HL-60 (cell line): ENCODE data around the gene MDN1.

Experiments
- DNase-seq, 2 experiments: peaks; one replicate each; pipeline ENCODE4 v3.0.0-alpha.2; 2010 to 2020; ENCODE audit warnings: low read depth in 1 of 2, low spot score in 1 of 2
- H3K27ac ChIP-seq: fragments of 250-450 bp; sonication (Bioruptor Pico); replicated peaks from 2 replicates; pipeline ENCODE4 v1.5.1; 2020; ENCODE audit warnings: mild to moderate bottlenecking, moderate library complexity
- H3K27me3 ChIP-seq: fragments of 250-450 bp; sonication (Bioruptor Pico); 2 replicates; pipeline ENCODE4 v1.5.1; 2021; ENCODE audit warnings: mild to moderate bottlenecking, moderate library complexity; ENCODE audit not compliant: insufficient read depth, poor library complexity, severe bottlenecking
- H3K4me3 ChIP-seq: replicated peaks from 2 replicates; pipeline ENCODE4 v1.5.1; 2011; ENCODE audit warnings: mild to moderate bottlenecking, control low read depth, low read length; ENCODE audit not compliant: insufficient read depth
- GABPA ChIP-seq: IDR thresholded peaks from 2 replicates; pipeline ENCODE4 v1.6.1; 2012; ENCODE audit warnings: low read depth
- POLR2AphosphoS5 ChIP-seq: IDR thresholded peaks from 2 replicates; pipeline ENCODE4 v1.6.1; 2012; ENCODE audit warnings: low read depth
- SPI1 ChIP-seq: IDR thresholded peaks from 2 replicates; pipeline ENCODE4 v1.6.1; 2012; ENCODE audit warnings: low read depth, mild to moderate bottlenecking, borderline replicate concordance
- TF ChIP-seq, protein P1 (sequence below): IDR thresholded peaks from one replicate; pipeline ENCODE4 v1.5.1; 2011; ENCODE audit warnings: low read length, control low read depth, inconsistent platforms; ENCODE audit not compliant: insufficient read depth
- TF ChIP-seq, protein P2 (sequence below): IDR thresholded peaks from 2 replicates; pipeline ENCODE4 v1.6.1; 2012; ENCODE audit warnings: low read depth; ENCODE audit not compliant: insufficient replicate concordance

MDN1 gene

DNA sequence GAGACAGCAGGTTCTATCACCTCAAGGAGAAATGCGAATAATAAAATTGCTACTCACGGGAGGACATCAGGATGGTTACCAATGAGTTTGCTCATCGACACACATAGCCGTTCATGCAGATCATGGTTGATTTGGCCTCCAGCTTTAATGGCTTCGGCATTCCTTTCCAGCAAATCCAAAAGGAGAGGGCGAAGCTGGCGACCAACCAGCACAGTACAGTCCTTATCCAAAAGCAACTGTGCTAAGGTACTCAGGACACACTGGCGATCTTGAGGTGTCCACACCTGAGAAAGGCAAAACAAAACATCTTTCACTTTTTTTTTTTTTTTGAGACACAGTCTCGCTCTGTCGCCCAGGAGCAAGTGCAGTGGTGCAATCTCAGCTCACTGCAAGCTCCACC lies 16.3 kb downstream of the MDN1 start:
- no peak overlapping the region for H3K4me3 ChIP-seq
- DNase-seq = no peak
- H3K27me3 ChIP-seq = no peaks in the 10 kb centered on the region
- no peak overlapping the region for H3K27ac ChIP-seq
- TF ChIP-seq, protein P1, sequence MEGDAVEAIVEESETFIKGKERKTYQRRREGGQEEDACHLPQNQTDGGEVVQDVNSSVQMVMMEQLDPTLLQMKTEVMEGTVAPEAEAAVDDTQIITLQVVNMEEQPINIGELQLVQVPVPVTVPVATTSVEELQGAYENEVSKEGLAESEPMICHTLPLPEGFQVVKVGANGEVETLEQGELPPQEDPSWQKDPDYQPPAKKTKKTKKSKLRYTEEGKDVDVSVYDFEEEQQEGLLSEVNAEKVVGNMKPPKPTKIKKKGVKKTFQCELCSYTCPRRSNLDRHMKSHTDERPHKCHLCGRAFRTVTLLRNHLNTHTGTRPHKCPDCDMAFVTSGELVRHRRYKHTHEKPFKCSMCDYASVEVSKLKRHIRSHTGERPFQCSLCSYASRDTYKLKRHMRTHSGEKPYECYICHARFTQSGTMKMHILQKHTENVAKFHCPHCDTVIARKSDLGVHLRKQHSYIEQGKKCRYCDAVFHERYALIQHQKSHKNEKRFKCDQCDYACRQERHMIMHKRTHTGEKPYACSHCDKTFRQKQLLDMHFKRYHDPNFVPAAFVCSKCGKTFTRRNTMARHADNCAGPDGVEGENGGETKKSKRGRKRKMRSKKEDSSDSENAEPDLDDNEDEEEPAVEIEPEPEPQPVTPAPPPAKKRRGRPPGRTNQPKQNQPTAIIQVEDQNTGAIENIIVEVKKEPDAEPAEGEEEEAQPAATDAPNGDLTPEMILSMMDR = no peak
- no peak for TF ChIP-seq POLR2AphosphoS5
- TF ChIP-seq GABPA = no peak
- TF ChIP-seq, protein P2, sequence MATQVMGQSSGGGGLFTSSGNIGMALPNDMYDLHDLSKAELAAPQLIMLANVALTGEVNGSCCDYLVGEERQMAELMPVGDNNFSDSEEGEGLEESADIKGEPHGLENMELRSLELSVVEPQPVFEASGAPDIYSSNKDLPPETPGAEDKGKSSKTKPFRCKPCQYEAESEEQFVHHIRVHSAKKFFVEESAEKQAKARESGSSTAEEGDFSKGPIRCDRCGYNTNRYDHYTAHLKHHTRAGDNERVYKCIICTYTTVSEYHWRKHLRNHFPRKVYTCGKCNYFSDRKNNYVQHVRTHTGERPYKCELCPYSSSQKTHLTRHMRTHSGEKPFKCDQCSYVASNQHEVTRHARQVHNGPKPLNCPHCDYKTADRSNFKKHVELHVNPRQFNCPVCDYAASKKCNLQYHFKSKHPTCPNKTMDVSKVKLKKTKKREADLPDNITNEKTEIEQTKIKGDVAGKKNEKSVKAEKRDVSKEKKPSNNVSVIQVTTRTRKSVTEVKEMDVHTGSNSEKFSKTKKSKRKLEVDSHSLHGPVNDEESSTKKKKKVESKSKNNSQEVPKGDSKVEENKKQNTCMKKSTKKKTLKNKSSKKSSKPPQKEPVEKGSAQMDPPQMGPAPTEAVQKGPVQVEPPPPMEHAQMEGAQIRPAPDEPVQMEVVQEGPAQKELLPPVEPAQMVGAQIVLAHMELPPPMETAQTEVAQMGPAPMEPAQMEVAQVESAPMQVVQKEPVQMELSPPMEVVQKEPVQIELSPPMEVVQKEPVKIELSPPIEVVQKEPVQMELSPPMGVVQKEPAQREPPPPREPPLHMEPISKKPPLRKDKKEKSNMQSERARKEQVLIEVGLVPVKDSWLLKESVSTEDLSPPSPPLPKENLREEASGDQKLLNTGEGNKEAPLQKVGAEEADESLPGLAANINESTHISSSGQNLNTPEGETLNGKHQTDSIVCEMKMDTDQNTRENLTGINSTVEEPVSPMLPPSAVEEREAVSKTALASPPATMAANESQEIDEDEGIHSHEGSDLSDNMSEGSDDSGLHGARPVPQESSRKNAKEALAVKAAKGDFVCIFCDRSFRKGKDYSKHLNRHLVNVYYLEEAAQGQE = no peak
- TF ChIP-seq SPI1 = no peak

DNA sequence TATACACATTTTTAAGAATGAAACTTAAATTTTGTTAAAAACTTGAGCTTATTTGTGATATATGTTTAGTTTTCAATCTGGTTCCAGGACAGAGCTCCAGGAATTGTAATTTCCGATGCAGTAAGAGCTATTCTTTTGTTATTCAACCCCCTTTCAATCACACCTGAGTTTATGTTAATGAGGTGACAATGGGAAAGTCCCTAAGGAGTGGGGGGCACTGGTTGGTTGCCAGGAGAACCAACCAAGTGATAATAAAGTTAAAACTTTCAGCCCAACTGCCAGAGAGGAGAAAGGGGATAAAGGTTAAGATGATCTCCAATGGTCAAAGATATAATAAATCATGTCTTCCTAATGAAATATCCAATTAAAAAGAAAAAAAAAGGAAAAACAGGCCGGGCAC lies 19.8 kb downstream of the MDN1 start:
- no peaks in the 10 kb centered on the region for H3K27me3 ChIP-seq
- no peak overlapping the region for H3K4me3 ChIP-seq
- TF ChIP-seq POLR2AphosphoS5 (no peak), SPI1 (no peak), GABPA (no peak)
- TF ChIP-seq, protein P1 = no peak
- TF ChIP-seq, protein P2 = no peak
- DNase-seq = no peak
- no peak overlapping the region for H3K27ac ChIP-seq

DNA sequence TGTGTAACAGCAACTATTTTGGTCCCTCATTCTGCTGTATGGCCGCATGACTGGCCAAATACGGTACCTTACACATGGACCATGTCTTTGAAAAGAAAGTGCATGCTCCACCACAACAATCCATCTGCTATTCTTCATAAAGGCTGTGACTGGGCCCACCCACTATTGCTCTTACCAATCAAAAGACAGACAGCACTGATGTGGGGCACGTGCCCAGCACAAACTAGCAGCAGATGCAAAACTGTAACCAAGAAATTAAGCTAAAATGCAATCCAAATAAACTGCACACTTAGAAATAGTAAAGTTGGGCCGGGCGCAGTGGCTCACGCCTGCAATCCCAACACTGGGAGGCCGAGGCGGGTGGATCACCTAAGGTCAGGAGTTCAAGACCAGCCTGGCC lies 20.5 kb downstream of the MDN1 start:
- Histone ChIP-seq H3K27ac (no peak overlapping the region), H3K4me3 (no peak overlapping the region), H3K27me3 (no peaks in the 10 kb centered on the region)
- TF ChIP-seq POLR2AphosphoS5 = no peak
- TF ChIP-seq, protein P2 = no peak
- no peak for TF ChIP-seq GABPA
- no peak for TF ChIP-seq SPI1
- TF ChIP-seq, protein P1 = no peak
- DNase-seq = no peak
